Stromal cell of bone marrow (primary cell): ENCODE data around the gene UBE3B.
A peak's percentile ranks its signal among the peaks of the same experiment; 100 is the strongest.
"Not testable (repeated sequence)": the region's sequence is repeated elsewhere in the genome, so short reads cannot be mapped to it uniquely, and the experiment has no call there.

Experiments
- DNase-seq: peaks from one replicate; pipeline ENCODE4 v3.0.0-alpha.2; 2012; ENCODE audit warnings: low read depth

The UBE3B gene

GRCh38 chr12:109450980-109451379, 26.5 kb upstream of the UBE3B start:
- DNase-seq, result no peak

GRCh38 chr12:109451400-109451799, 26.0 kb upstream of the UBE3B start:
- no peak for DNase-seq

GRCh38 chr12:109452489-109452888, 24.9 kb upstream of the UBE3B start:
- DNase-seq, result no peak

- DNase-seq, result no peak
Measured at GRCh38 chr12:109455706-109456105, 21.7 kb upstream of the UBE3B start.

GRCh38 chr12:109458086-109458485, 19.3 kb upstream of the UBE3B start:
- no peak for DNase-seq

- no peak for DNase-seq
Measured at GRCh38 chr12:109458771-109459208, 18.6 kb upstream of the UBE3B start.

- DNase-seq, result no peak
Measured at GRCh38 chr12:109459247-109459646, 18.2 kb upstream of the UBE3B start.

GRCh38 chr12:109460538-109460937, 16.9 kb upstream of the UBE3B start:
- DNase-seq, result no peak

GRCh38 chr12:109461049-109461845, 16.2 kb upstream of the UBE3B start:
- DNase-seq, result no peak

GRCh38 chr12:109461846-109462756, 15.3 kb upstream of the UBE3B start:
- DNase-seq, result peak; percentile 96

- DNase-seq, result peak; percentile 92
Measured at GRCh38 chr12:109462868-109463692, 14.4 kb upstream of the UBE3B start.

GRCh38 chr12:109463756-109464155, 13.7 kb upstream of the UBE3B start:
- DNase-seq, result no peak

GRCh38 chr12:109464642-109465351, 12.6 kb upstream of the UBE3B start:
- no peak for DNase-seq

GRCh38 chr12:109466305-109466704, 11.1 kb upstream of the UBE3B start:
- no peak for DNase-seq

- DNase-seq, result no peak
Measured at GRCh38 chr12:109466821-109467220, 10.6 kb upstream of the UBE3B start.

GRCh38 chr12:109467978-109468676, 9.3 kb upstream of the UBE3B start:
- DNase-seq, result no peak

GRCh38 chr12:109469517-109469916, 7.9 kb upstream of the UBE3B start:
- no peak for DNase-seq

GRCh38 chr12:109473006-109473405, 4.4 kb upstream of the UBE3B start:
- no peak for DNase-seq

GRCh38 chr12:109473526-109474270, 3.7 kb upstream of the UBE3B start:
- DNase-seq, result not testable (repeated sequence)

- DNase-seq, result no peak
Measured at GRCh38 chr12:109475121-109475520, 2.3 kb upstream of the UBE3B start.
